Stimulated activated CD8-positive, alpha-beta memory T cell treated with anti-CD3 and anti-CD28 coated beads, Interleukin-15, amount 100 ng/mL, for 4 hours (primary cell): ENCODE data around the gene RASSF5.
"Not testable (repeated sequence)": the region's sequence is repeated elsewhere in the genome, so short reads cannot be mapped to it uniquely, and the experiment has no call there.

ENCODE experiments used
- DNase-seq, 2 donors: peaks; one replicate each; pipeline ENCODE4 v3.0.0-alpha.2; 2020; ENCODE audit warnings: low read depth in 2 of 2

The RASSF5 gene

GRCh38 chr1:206569556-206569955, 62.2 kb downstream of the RASSF5 start:
- no peak for DNase-seq

- no peak for DNase-seq
Measured at GRCh38 chr1:206570529-206570928, 63.2 kb downstream of the RASSF5 start.

GRCh38 chr1:206572835-206573234, 65.5 kb downstream of the RASSF5 start:
- no peak for DNase-seq

- no peak for DNase-seq
Measured at GRCh38 chr1:206573319-206573718, 66.0 kb downstream of the RASSF5 start.

- DNase-seq: no peak
Measured at GRCh38 chr1:206573762-206574161, 66.4 kb downstream of the RASSF5 start.

GRCh38 chr1:206575165-206575893, 68.0 kb downstream of the RASSF5 start:
- DNase-seq: no peak

- no peak for DNase-seq
Measured at GRCh38 chr1:206575894-206576737, 68.8 kb downstream of the RASSF5 start.

GRCh38 chr1:206577626-206578025, 70.3 kb downstream of the RASSF5 start:
- no peak for DNase-seq

- no peak for DNase-seq
Measured at GRCh38 chr1:206578068-206578977, 71.0 kb downstream of the RASSF5 start.

- no peak for DNase-seq
Measured at GRCh38 chr1:206578978-206579374, 71.6 kb downstream of the RASSF5 start.

GRCh38 chr1:206579747-206580437, 72.6 kb downstream of the RASSF5 start:
- DNase-seq: peak; percentile 76 to 86

GRCh38 chr1:206580438-206581113, 73.2 kb downstream of the RASSF5 start:
- DNase-seq: no peak

GRCh38 chr1:206581114-206581497, 73.8 kb downstream of the RASSF5 start:
- not testable (repeated sequence) for DNase-seq

- DNase-seq: peak; percentile 75
Measured at GRCh38 chr1:206581571-206581981, 74.2 kb downstream of the RASSF5 start.

- no peak for DNase-seq
Measured at GRCh38 chr1:206582537-206582936, 75.2 kb downstream of the RASSF5 start.

- no peak for DNase-seq
Measured at GRCh38 chr1:206582971-206583706, 75.8 kb downstream of the RASSF5 start.

- peak; percentile 62 to 73 for DNase-seq
Measured at GRCh38 chr1:206583707-206584648, 76.6 kb downstream of the RASSF5 start.

- DNase-seq: no peak
Measured at GRCh38 chr1:206584683-206585082, 77.4 kb downstream of the RASSF5 start.
